Tibial artery (tissue), 4 donors: ENCODE measurements around the gene CHST11.
A peak's percentile ranks its signal among the peaks of the same experiment; 100 is the strongest.

Experiments
- DNase-seq, 2 donors: peaks; one replicate each; pipeline ENCODE4 v3.0.0-alpha.2; 2019
- H3K27ac ChIP-seq, 2 donors: fragments of 200-600 bp; sonication (generic) in 1 of 2; 1 replicate in 1 of 2; 2 replicates in 1 of 2; pipeline ENCODE4 v1.5.1; 2018 to 2019; ENCODE audit warnings: mild to moderate bottlenecking in 1 of 2
- H3K27me3 ChIP-seq, 2 donors: fragments of 200-600 bp; sonication (generic) in 1 of 2; one replicate each; pipeline versions ENCODE4 v1.5.1 to v1.6.0; 2016 to 2019
- H3K36me3 ChIP-seq, 3 donors: fragments of 200-600 bp; sonication (generic) in 2 of 3; one replicate each; pipeline ENCODE4 v1.5.1; 2016 to 2019; ENCODE audit warnings: mild to moderate bottlenecking in 2 of 3
- H3K4me1 ChIP-seq, 4 donors: fragments of 200-600 bp; sonication (generic) in 2 of 4; 1 replicate in 3 of 4; 2 replicates in 1 of 4; pipeline ENCODE4 v1.5.1; 2016 to 2019
- H3K4me3 ChIP-seq, 2 donors: fragments of 200-600 bp; sonication (generic) in 1 of 2; 1 replicate in 1 of 2; 2 replicates in 1 of 2; pipeline ENCODE4 v1.5.1; 2018 to 2019; ENCODE audit warnings: mild to moderate bottlenecking in 2 of 2
- H3K9me3 ChIP-seq, 3 donors: fragments of 200-600 bp; sonication (generic) in 1 of 3; one replicate each; pipeline ENCODE4 v1.5.1; 2016 to 2019
- intact Hi-C: fragments of 100-400 bp; cut with DNase I; formaldehyde crosslinking; loops from one replicate; pipeline ENCODE4 v1.15.0; 2023; ENCODE audit warnings: low total_unique reads
- TF ChIP-seq, protein P1 (sequence below), 2 experiments: fragments of 200-600 bp in 1 of 2; fragments of 450-650 bp in 1 of 2; IDR thresholded peaks; one replicate each; pipeline ENCODE4 v1.5.1; 2017 to 2019; ENCODE audit warnings: antibody characterized with exemption in 2 of 2, mild to moderate bottlenecking in 1 of 2, moderate library complexity in 1 of 2

CHST11 gene

GRCh38 chr12:104566244-104566993, 109.7 kb downstream of the CHST11 start:
- Histone ChIP-seq H3K4me1 (peaks cover 0 to 9% (median 0%) of the 10 kb centered on the region in 4 donors), H3K27me3 (no peaks in the 10 kb centered on the region), H3K4me3 (no peak overlapping the region), H3K9me3 (peaks cover 0 to 5% (median 0%) of the 10 kb centered on the region in 3 donors), H3K27ac (peak overlapping the region in 1 of 2 donors; percentile 19), H3K36me3 (no peaks in the 10 kb centered on the region)
- TF ChIP-seq, protein P1, sequence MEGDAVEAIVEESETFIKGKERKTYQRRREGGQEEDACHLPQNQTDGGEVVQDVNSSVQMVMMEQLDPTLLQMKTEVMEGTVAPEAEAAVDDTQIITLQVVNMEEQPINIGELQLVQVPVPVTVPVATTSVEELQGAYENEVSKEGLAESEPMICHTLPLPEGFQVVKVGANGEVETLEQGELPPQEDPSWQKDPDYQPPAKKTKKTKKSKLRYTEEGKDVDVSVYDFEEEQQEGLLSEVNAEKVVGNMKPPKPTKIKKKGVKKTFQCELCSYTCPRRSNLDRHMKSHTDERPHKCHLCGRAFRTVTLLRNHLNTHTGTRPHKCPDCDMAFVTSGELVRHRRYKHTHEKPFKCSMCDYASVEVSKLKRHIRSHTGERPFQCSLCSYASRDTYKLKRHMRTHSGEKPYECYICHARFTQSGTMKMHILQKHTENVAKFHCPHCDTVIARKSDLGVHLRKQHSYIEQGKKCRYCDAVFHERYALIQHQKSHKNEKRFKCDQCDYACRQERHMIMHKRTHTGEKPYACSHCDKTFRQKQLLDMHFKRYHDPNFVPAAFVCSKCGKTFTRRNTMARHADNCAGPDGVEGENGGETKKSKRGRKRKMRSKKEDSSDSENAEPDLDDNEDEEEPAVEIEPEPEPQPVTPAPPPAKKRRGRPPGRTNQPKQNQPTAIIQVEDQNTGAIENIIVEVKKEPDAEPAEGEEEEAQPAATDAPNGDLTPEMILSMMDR (IDR thresholded peaks at IDR 0.05), result no peak
- intact Hi-C loops, result no loop called here
- no peak for DNase-seq

GRCh38 chr12:104567832-104568486, 111.2 kb downstream of the CHST11 start:
- no peaks in the 10 kb centered on the region for H3K36me3 ChIP-seq
- DNase-seq, result no peak
- H3K27ac ChIP-seq, result no peak overlapping the region
- peaks cover 0 to 5% (median 0%) of the 10 kb centered on the region in 3 donors for H3K9me3 ChIP-seq
- peaks cover 0 to 9% (median 0%) of the 10 kb centered on the region in 4 donors for H3K4me1 ChIP-seq
- intact Hi-C loops, result no loop called here
- TF ChIP-seq, protein P1 (IDR thresholded peaks at IDR 0.05), result no peak
- H3K4me3 ChIP-seq, result no peak overlapping the region
- H3K27me3 ChIP-seq, result no peaks in the 10 kb centered on the region

DNA sequence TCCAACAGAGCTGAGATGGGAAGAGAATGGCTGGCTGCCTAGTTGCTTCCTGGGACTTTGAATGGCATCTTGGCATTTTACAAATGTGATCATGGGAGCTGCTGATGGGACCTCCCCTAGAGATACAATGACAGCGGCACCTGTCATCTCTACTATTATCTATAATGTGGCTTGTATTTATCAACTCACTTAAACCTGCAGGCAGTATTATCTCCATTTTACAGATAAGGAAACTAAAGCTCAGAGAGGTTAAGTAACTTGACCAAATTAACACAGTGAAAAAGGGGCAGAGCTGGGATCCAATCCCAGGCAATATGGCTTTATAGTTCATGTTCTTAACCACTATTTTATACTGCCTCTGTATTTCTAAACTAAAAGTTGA, 111.7 kb downstream of the CHST11 start:
- Histone ChIP-seq H3K36me3 (no peaks in the 10 kb centered on the region), H3K27ac (no peak overlapping the region), H3K9me3 (peaks cover 0 to 5% (median 0%) of the 10 kb centered on the region in 3 donors), H3K27me3 (no peaks in the 10 kb centered on the region), H3K4me1 (peaks cover 0 to 9% (median 0%) of the 10 kb centered on the region in 4 donors), H3K4me3 (no peak overlapping the region)
- TF ChIP-seq, protein P1 (IDR thresholded peaks at IDR 0.05), result no peak
- intact Hi-C loops, result no loop called here
- no peak for DNase-seq

GRCh38 chr12:104568935-104569334, 112.2 kb downstream of the CHST11 start:
- H3K27me3 ChIP-seq, result no peaks in the 10 kb centered on the region
- no peak for DNase-seq
- peaks cover 0 to 5% (median 0%) of the 10 kb centered on the region in 3 donors for H3K9me3 ChIP-seq
- H3K4me3 ChIP-seq, result no peak overlapping the region
- no peak overlapping the region for H3K27ac ChIP-seq
- intact Hi-C loops, result no loop called here
- TF ChIP-seq, protein P1 (IDR thresholded peaks at IDR 0.05), result no peak
- H3K4me1 ChIP-seq, result peaks cover 0 to 9% (median 0%) of the 10 kb centered on the region in 4 donors
- no peaks in the 10 kb centered on the region for H3K36me3 ChIP-seq

GRCh38 chr12:104569346-104570173, 112.8 kb downstream of the CHST11 start:
- Histone ChIP-seq H3K4me1 (peaks cover 0 to 9% (median 0%) of the 10 kb centered on the region in 4 donors), H3K27ac (no peak overlapping the region), H3K27me3 (no peaks in the 10 kb centered on the region), H3K9me3 (peaks cover 0 to 5% (median 0%) of the 10 kb centered on the region in 3 donors), H3K36me3 (no peaks in the 10 kb centered on the region), H3K4me3 (no peak overlapping the region)
- TF ChIP-seq, protein P1 (IDR thresholded peaks at IDR 0.05), result no peak
- peak in 1 of 2 donors; percentile 35 for DNase-seq
- intact Hi-C loops, result loop anchor here (2.0 kb wide), 1 partner anchor 45 kb away; no protein-coding TSS in a partner anchor
